ENCODE results near the gene MVB12B.

DNA sequence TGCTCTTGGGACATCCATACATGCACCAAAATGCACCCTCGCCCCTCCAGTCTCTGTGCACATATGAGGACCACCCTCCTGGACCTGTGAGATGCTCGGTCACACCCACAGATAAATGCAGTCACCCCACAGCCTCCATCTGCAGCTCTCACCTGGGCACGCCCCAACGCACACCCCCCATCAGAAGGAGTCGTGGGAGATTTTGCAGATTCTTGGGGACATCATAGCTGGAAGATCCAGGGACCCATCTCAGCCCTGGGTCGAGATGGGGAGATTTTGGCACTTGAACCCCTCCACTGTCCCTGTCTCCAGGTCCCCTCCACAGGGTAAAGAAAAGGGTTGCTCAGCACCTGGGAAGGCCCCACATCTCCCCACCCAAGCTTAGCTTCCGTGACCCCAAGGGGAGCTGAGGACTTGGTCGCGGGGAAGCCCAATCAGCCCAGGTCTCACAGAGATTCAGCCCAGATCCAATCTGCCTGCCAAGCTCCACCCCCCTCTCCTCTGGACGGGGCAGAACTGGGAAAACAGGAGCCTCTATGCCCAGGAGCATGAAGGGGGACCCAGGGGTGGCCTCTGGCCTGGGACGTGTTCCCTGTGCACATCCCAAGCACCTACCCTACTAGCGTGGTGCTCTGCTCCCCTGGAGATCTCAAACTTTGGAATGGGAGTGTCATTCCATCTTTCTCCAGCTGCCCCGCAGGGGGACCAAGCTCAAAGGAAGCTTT, 197.9 kb downstream of the MVB12B start:
- TF ChIP-seq, protein P1, sequence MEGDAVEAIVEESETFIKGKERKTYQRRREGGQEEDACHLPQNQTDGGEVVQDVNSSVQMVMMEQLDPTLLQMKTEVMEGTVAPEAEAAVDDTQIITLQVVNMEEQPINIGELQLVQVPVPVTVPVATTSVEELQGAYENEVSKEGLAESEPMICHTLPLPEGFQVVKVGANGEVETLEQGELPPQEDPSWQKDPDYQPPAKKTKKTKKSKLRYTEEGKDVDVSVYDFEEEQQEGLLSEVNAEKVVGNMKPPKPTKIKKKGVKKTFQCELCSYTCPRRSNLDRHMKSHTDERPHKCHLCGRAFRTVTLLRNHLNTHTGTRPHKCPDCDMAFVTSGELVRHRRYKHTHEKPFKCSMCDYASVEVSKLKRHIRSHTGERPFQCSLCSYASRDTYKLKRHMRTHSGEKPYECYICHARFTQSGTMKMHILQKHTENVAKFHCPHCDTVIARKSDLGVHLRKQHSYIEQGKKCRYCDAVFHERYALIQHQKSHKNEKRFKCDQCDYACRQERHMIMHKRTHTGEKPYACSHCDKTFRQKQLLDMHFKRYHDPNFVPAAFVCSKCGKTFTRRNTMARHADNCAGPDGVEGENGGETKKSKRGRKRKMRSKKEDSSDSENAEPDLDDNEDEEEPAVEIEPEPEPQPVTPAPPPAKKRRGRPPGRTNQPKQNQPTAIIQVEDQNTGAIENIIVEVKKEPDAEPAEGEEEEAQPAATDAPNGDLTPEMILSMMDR (IDR thresholded peaks at IDR 0.05): no peak
- TF ChIP-seq POLR2A (IDR thresholded peaks at IDR 0.05): no peak
